ENCODE data around the gene ABCG2. TPM values are rescaled to one million over a fixed set of nuclear protein-coding genes. Genes with fewer than 3 reads are reported as not detected.
"Not testable (repeated sequence)": the region's sequence is repeated elsewhere in the genome, so short reads cannot be mapped to it uniquely, and the experiment has no call there.

ABCG2 gene
- total RNA-seq, 4 donors from 2014 or later, result 1.1 to 5.0 (median 2.6) TPM

- no peak overlapping the region for H3K4me3 ChIP-seq
- no peaks in the 10 kb centered on the region for H3K36me3 ChIP-seq
- H3K27me3 ChIP-seq, result no peaks in the 10 kb centered on the region
- H3K9me3 ChIP-seq, result no peaks in the 10 kb centered on the region
- WGBS, 2 donors (ENCODE audit: low coverage in 1 of 2), result 98 to 100% methylated on average over 2 to 5 of the region's 5 CpGs
- no peak for ATAC-seq
- no peak for TF ChIP-seq POLR2A (IDR thresholded peaks at IDR 0.05)
- TF ChIP-seq EP300 (IDR thresholded peaks at IDR 0.05), result no peak
- no peak for TF ChIP-seq CTCF (IDR thresholded peaks at IDR 0.05)
- TF ChIP-seq POLR2AphosphoS5 (IDR thresholded peaks at IDR 0.05), result no peak
- no peaks in the 10 kb centered on the region for H3K4me1 ChIP-seq
- H3K27ac ChIP-seq, result no peak overlapping the region
These were observed 45.6 kb downstream of the ABCG2 start for GRCh38 chr4:88112856-88113255.

- TF ChIP-seq CTCF (IDR thresholded peaks at IDR 0.05) (no peak), EP300 (IDR thresholded peaks at IDR 0.05) (no peak), POLR2A (IDR thresholded peaks at IDR 0.05) (no peak), POLR2AphosphoS5 (IDR thresholded peaks at IDR 0.05) (no peak)
- no peaks in the 10 kb centered on the region for H3K4me1 ChIP-seq
- no peak overlapping the region for H3K27ac ChIP-seq
- 43 to 69% methylated on average over 1 to 2 of the region's 2 CpGs for WGBS, 2 donors (ENCODE audit: low coverage in 1 of 2)
- H3K9me3 ChIP-seq, result no peaks in the 10 kb centered on the region
- no peaks in the 10 kb centered on the region for H3K27me3 ChIP-seq
- no peak for ATAC-seq
- no peak overlapping the region for H3K4me3 ChIP-seq
- no peaks in the 10 kb centered on the region for H3K36me3 ChIP-seq
These were observed 47.6 kb downstream of the ABCG2 start for GRCh38 chr4:88110826-88111225.

GRCh38 chr4:88109123-88109881 lies 49.1 kb downstream of the ABCG2 start:
- TF ChIP-seq CTCF (IDR thresholded peaks at IDR 0.05) (no peak), EP300 (IDR thresholded peaks at IDR 0.05) (no peak), POLR2A (IDR thresholded peaks at IDR 0.05) (no peak), POLR2AphosphoS5 (IDR thresholded peaks at IDR 0.05) (no peak)
- no peak for ATAC-seq
- Histone ChIP-seq H3K9me3 (no peaks in the 10 kb centered on the region), H3K4me3 (no peak overlapping the region), H3K27ac (no peak overlapping the region), H3K27me3 (no peaks in the 10 kb centered on the region), H3K36me3 (no peaks in the 10 kb centered on the region), H3K4me1 (no peaks in the 10 kb centered on the region)
- 69 to 82% methylated on average over 4 to 5 of the region's 5 CpGs for WGBS, 2 donors (ENCODE audit: low coverage in 1 of 2)

GRCh38 chr4:88108747-88109122 lies 49.7 kb downstream of the ABCG2 start:
- no peaks in the 10 kb centered on the region for H3K27me3 ChIP-seq
- TF ChIP-seq POLR2AphosphoS5 (IDR thresholded peaks at IDR 0.05), result no peak
- no peak for TF ChIP-seq POLR2A (IDR thresholded peaks at IDR 0.05)
- no peak for TF ChIP-seq EP300 (IDR thresholded peaks at IDR 0.05)
- TF ChIP-seq CTCF (IDR thresholded peaks at IDR 0.05), result no peak
- no peaks in the 10 kb centered on the region for H3K4me1 ChIP-seq
- H3K9me3 ChIP-seq, result no peaks in the 10 kb centered on the region
- H3K4me3 ChIP-seq, result no peak overlapping the region
- no peak overlapping the region for H3K27ac ChIP-seq
- ATAC-seq, result no peak
- WGBS, 2 donors (ENCODE audit: low coverage in 1 of 2), result 75 to 86% methylated on average over 2 to 5 of the region's 5 CpGs
- H3K36me3 ChIP-seq, result no peaks in the 10 kb centered on the region

- not testable (repeated sequence) for H3K9me3 ChIP-seq, ATAC-seq
- WGBS, 2 donors (ENCODE audit: low coverage in 1 of 2), result 82 to 90% methylated on average over 4 to 7 of the region's 7 CpGs
These were observed 50.4 kb downstream of the ABCG2 start for GRCh38 chr4:88108108-88108465.

More at GRCh38 chr4:88108108-88108465, 50.4 kb downstream of the ABCG2 start:
- not testable (repeated sequence) for H3K4me3 ChIP-seq, H3K36me3 ChIP-seq, H3K27ac ChIP-seq, H3K4me1 ChIP-seq, H3K27me3 ChIP-seq
